Stimulated activated CD8-positive, alpha-beta memory T cell treated with anti-CD3 and anti-CD28 coated beads, Interleukin-2, amount 100 ng/mL, for 48 hours (primary cell): ENCODE results near the gene SAPCD2.
A peak's percentile ranks its signal among the peaks of the same experiment; 100 is the strongest.
"Not testable (repeated sequence)": the region's sequence is repeated elsewhere in the genome, so short reads cannot be mapped to it uniquely, and the experiment has no call there.

ENCODE experiments used
- DNase-seq, 2 donors: peaks; one replicate each; pipeline ENCODE4 v3.0.0-alpha.2; 2020; ENCODE audit warnings: low read depth in 2 of 2

The SAPCD2 gene, protein sequence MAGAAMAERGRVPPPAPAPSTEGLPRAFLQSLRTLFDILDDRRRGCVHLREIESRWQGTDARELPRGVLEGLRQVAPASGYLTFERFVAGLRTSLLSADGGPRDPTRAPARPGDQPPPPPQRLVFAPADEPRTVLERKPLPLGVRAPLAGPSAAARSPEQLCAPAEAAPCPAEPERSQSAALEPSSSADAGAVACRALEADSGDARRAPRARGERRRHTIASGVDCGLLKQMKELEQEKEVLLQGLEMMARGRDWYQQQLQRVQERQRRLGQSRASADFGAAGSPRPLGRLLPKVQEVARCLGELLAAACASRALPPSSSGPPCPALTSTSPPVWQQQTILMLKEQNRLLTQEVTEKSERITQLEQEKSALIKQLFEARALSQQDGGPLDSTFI

GRCh38 chr9:137070201-137070905 is at the start of gene SAPCD2:
SAPCD2 (minus strand) TSS chr9:137070557; CDS start chr9:137070460, 97 bp downstream.
- DNase-seq = peak; percentile 70 to 74

GRCh38 chr9:137118092-137118603 is 47.8 kb upstream of the SAPCD2 start:
- DNase-seq = not testable (repeated sequence)

DNA sequence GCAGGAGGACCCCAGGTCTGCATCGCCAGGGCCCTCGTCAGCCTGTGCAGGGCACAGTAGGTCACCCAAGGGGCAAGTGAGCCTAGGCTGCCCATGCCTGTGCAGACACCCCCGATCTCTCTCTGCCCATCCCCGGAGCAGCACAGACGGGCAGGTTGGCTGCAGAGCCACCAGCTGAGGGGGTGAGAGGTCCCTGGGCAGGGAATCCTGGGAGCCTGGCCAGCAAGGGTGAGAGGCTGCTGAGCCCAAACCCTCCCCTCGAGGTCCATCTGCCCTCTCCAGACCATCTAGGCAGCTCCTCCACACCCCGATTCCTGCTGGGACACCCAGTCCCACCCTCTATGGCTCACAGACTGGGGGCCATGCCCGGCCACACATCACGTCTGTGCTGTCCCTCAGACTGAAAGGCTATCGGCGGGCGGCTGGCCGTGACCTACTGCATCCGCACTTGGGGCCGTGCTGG is 46.9 kb upstream of the SAPCD2 start:
- DNase-seq = no peak

DNA sequence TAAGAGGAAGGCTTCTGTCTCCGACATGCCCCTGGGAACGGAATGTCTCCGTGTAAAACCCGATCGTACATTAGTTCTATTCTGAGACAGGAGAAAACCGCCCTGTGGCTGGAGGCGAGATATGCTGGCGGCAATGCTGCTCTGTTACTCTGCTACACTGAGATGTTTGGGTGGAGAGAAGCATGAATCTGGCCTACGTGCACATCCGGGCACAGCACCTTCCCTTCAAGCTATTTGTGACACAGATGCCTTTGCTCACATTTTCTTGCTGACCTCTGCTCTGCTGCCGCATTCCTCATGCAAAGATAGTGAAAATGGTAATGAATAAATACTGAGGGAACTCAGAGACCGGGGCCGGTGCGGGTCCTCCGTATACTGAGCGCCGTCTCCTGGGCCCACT is 46.4 kb upstream of the SAPCD2 start:
- DNase-seq = no peak

DNA sequence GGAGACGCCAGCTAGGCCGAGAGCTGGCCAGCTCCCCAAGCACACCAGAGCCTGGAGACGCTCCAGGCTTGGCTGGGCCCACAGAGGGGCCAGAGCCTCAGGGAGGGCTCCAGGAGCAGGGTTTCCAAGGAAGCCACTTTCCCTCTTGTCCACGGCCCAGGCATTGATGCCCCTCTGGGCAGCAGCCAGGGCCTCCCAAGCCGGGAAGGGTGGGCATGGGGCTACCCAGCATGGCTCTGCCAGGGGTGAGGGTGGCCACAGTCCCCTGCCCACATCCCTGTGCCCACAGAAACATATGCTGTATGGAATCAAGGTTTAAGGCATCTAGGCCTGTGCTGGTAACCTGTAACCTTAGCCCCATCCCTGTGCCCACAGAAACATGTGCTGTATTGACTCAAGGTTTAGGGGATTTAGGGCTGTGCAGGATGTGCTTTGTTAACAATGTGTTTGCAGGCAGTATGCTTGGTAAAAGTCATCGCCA is 45.7 kb upstream of the SAPCD2 start:
- DNase-seq = no peak

DNA sequence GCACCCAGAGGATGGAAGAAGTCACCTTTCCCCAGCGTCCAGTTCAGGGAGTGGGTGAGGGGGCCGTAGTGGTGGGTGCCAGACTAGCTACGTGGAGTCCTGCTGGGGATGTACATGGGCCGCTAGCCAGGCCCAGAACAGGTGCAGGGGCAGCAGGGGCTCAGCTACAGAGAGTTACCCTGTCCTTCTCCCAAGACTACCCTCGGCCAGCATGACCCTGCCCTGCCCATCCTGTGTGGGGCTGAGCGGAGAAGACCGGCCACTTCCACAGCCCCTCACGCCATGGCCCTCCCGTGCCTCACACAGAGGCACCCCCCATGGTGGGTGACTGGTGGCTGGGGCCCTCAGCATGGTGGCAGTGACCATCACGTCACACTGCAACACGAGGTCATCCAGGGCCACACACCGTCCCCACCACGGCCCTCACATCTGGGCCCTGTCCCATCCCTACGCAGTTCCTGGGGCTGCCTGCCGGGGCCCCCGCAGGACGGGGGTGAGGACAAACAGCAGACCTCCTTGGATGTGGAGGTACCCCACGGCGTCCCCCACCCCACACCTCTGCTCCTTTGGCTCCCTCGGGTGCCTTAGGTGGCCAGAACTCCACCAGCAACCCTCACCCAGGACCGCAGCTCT is 45.2 kb upstream of the SAPCD2 start:
- DNase-seq = no peak

GRCh38 chr9:137114613-137115393 is 44.4 kb upstream of the SAPCD2 start, which contains the start of gene DPP7:
DPP7 (minus strand) TSS chr9:137114733; CDS start chr9:137114713, 20 bp downstream.
- peak; percentile 71 to 79 for DNase-seq

GRCh38 chr9:137114220-137114612 is 43.9 kb upstream of the SAPCD2 start:
- DNase-seq = no peak

- no peak for DNase-seq
Observed at GRCh38 chr9:137113385-137114159, 43.2 kb upstream of the SAPCD2 start.

GRCh38 chr9:137112564-137113384 is 42.4 kb upstream of the SAPCD2 start:
- DNase-seq = no peak

GRCh38 chr9:137111788-137112563 is 41.6 kb upstream of the SAPCD2 start:
- DNase-seq = no peak

GRCh38 chr9:137110911-137111787 is 40.8 kb upstream of the SAPCD2 start:
- no peak for DNase-seq

GRCh38 chr9:137110147-137110910 is 40.0 kb upstream of the SAPCD2 start:
- no peak for DNase-seq

DNA sequence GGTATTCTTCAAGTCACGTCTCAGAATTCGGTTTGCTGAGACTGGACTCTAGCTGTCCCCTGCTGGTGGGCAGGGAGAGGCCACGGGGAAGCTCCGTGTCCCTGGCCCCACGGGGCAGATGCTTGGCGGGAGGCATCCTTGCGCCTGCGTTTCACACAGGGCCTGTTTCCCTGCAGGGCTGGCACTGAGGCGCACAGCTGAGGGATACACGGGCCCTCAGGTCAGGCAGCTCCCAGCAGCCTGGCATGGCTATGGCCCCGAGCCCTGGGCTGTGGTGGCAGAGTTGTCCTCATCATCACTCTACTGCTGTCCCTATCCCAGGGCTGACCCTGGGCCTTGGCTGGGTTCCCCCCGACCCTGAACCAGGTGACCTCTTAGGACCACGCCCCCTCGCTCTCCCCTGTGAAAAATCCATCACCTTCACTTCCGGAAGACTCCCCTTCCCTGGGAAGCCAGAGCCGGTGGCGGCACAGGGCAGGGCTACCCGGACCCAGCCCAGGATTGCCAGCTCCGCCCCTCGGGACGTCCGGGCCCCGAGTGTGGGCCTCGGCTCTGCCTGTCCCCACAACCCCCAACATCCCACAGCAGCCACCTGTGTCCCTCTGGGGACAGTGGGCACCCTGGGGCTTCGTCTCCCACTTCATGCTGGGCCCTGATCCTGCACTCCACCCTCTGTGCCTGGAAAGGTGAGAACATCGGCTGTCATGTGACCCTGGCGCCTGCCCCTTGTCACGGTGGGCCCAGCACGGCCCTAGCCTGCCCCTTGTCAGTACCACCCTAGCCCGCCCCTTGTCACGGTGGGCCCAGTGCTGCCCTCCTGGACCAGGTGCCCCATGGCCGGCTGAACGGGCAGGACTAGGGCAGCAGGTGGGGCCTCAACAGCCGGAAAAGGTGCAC is 39.1 kb upstream of the SAPCD2 start:
- no peak for DNase-seq

GRCh38 chr9:137108608-137109249 is 38.4 kb upstream of the SAPCD2 start:
- DNase-seq = no peak
